Head of caudate nucleus (tissue), 42 donors: ENCODE data around the gene LRCH3.

Source experiments
- DNase-seq, 42 donors: peaks; one replicate each; pipeline versions ENCODE4 v3.0.0 to v3.0.0-alpha.2; 2020 to 2021; ENCODE audit warnings: mixed read lengths in 7 of 42
- intact Hi-C: fragments of 100-400 bp; cut with DNase I; formaldehyde crosslinking; loops from one replicate; pipeline ENCODE4 v1.15.0; 2022

Gene LRCH3

DNA sequence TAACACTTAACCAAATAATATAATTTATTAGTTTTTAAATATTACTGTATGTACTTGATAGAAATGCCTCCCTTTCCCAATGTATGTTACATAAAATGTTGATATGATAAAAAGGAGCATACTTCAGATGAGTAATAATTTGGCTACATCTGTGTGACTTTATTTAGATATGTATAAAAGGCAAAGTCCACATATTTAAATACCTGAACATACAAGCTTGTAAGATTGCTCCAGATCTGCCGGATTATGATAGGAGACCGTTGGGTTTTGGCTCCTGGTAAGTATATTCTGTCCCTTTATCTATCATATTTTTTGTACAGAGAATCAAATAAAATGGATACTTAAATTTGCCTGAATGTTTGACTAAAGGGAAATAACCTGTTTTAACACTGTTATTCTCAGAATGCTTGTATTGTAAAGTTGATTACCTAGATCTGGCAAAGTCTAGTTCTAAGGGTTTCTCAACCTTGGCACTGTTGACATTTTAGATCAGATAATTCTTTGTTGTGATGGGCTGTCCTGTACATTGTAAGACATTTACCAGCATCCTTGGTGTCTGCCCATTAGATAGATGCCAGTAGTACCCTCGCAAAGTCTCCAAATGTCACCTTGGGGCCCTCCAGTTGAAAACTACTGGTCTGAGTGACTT lies 38.5 kb downstream of the LRCH3 start:
- DNase-seq = no peak
- intact Hi-C loops = no loop called here

DNA sequence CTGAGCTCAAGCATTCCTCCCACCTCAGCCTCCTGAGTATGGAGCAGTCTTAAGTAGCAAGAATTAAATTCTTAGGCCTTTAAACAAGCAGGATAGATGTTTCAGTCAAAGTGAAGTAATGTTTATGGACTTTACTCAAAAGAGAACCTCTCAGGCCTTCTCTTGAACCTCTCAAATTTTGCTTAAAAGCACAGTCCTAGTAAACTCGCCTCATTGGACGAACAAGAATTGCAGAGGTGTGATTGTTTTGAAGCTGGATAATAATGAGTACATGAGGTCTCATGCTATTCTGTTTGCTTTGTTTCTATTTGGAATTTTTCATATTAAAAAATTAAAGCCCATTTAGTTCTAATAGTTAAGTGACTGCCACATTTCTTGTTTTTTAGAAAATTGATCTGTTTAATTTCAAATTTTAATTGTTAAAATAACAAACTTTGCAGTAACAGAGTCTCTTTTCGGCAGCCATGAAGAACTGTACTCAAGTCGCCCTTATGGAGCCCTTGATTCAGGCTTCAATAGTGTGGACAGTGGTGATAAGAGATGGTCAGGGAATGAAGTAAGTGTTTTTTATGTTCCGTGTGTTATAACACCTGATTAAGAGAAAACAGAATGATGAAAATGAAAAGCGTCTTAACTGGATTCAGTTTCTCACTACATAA lies 39.4 kb downstream of the LRCH3 start:
- no peak for DNase-seq

DNA sequence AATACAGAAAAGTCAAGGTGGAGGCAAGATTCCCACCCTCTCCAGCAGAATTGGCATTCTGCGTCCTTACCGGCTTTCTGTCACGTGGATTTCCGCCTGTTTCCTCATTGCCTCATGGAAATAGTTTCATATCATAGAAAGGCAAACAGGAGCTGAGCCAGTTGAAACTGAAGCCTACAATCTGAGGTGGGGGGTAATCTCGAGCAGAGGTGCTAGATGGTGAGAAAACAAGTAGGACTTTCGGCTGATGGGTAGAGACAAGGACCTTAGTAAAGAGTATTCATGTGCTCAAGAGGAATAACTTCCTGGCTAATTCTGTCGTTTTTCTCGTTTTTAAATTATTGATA lies 39.9 kb downstream of the LRCH3 start:
- no peak for DNase-seq
- intact Hi-C loops = no loop called here

More for the DNA sequence above, 39.4 kb downstream of the LRCH3 start:
- intact Hi-C loops = no loop called here

DNA sequence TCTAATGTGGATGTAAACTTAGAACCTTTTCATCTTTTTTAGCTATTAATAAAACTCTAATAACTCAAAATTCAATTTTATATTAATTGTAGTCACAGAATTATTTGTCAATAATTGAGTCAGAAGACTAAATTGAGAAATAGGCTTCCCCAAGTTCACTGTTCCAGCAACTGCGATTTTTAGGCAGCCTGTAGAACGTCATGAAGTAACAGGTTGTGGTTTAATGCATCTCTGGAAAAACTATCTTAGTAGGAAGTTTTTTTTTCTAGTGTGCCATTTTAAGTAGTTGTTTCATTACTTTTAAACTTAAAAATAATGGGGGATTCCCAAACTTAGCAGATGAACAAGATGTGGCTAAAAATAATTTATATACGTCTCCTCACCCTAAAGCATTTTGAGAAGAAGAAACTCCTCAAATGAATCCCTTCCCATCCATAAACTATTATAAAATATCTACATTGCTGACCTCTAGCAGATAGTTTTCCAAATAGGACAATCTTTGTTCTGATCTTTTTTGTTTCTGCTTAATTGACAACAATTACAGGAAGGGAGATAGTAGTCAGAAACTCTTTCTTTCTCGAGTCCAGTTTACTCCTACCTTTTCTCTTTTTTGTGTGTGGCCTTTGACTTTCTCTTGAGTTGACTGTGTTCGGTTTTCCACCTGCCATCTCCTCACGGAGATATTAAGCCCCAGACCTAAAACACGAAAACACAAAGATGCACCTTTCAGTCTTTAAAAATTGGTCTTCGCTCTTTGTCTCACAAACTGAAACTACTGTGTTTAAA lies 43.1 kb downstream of the LRCH3 start:
- no peak for DNase-seq
- intact Hi-C loops = no loop called here

DNA sequence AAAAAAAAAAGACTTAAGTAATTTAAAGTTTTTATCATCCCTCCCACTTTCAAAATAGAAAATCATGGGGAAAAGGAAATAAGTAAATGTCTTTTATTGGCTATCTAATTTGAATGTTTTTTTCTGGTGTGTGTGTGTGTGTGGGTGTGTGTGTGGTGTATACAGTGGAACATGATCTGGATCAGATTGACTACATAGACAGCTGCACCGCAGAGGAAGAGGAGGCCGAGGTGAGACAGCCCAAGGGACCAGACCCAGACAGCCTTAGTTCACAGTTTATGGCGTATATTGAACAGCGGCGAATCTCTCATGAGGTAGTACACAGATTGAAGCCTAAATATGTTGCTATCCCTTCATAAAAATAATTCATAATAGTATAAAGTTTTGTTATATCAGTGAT lies 44.5 kb downstream of the LRCH3 start:
- no peak for DNase-seq
- intact Hi-C loops = no loop called here

DNA sequence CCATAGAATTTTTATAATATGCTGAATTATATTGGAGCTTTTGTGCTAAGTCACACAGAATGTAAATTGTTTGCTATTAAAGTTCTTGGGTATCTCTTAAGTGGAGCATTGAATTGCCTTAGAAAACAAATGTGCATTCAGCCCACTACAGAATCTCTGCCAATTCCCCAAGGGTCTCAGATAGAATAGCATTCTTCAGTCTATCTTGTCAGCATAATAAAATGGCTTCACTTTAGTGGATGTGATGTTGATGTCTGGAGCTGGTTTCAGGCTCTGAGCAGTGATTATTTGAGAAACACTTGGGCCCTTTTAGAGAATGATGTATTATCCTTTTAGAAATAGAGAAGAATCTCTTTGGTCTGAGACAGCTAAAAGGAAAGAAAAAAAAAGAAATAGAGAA lies 45.2 kb downstream of the LRCH3 start:
- DNase-seq = no peak
- intact Hi-C loops = no loop called here

DNA sequence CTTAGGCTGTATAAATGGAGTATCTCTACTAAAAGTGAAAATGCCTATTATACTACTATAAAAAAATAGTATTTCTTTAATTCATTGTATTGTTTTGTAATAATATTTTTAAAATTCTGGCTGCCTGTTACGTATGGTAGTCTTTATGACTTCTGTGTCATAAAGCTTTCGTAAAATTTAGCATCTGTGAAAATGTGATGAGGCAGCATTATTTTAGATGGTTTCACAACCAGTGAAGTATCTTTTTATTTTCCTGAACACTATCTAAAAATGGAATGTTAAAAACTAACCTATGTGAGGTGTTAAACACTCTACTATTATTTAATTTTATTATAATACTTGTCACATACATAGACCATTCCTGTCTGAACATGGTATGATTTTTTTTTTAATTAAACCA lies 46.2 kb downstream of the LRCH3 start:
- intact Hi-C loops = no loop called here

DNA sequence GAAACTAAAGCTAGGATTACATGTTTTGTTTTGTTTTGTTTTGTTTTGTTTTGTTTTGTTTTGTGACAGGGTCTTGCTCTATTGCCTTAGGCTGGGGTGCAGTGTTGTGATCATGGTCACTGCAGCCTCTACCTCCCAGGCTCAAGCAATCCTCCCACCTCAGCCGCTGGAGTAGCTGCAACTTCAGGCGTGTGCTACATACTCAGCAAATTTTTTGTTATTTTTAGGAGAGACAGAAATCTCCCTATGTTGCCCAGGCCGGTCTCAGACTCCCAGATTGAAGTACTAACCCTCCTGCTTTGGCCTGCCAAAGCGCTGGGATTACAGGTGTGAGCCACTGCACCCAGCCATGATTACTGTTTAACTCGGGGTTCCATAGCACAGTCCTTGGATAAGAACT lies 50.7 kb downstream of the LRCH3 start:
- intact Hi-C loops = no loop called here
- no peak for DNase-seq

More for the DNA sequence above, 46.2 kb downstream of the LRCH3 start:
- DNase-seq = no peak

DNA sequence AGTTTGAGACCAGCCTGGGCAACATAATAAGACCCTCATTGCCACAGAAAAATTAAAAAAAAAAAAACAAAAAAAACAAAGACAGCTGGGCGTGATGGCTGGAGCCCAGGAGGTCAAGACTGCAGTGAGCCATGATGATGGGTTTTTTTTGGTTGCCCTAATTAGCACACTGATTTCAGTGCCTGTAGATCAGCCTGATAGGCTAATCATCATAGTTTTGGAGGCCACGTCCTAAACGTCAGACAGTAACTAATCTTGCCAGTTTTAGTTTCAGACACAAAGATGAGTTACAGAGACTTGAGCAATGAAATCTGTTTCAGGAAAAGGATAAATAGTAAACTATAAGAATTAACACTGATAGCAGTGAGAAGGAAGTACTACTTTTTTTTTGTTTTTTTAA lies 55.4 kb downstream of the LRCH3 start:
- intact Hi-C loops = no loop called here
- no peak for DNase-seq

DNA sequence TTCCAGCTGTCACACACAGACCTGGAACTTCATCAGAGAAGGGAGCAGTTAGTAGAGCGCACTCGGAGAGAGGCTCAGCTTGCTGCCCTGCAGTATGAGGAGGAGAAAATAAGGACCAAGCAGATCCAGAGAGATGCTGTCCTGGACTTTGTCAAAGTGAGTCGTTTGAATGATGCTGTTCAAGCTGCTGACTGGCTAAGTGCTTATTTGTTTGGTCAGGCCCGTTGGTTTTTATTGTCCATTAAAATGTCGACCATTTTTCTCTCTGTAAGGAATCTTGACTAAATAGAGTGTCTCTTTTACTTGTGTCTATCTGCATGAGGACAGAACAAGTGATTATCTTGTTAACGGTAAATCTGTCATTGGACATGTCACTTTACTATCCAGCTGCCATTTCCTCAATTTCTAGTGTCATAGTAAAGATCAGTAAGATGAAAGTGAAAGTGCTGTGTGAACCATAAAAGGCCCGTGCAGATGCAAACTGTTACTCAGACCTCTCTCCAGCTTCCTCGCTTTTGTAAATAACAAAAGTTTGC lies 56.9 kb downstream of the LRCH3 start:
- DNase-seq = peak in 8 of 42 donors; percentile 9 to 58 (median 13)
- intact Hi-C loops = no loop called here

DNA sequence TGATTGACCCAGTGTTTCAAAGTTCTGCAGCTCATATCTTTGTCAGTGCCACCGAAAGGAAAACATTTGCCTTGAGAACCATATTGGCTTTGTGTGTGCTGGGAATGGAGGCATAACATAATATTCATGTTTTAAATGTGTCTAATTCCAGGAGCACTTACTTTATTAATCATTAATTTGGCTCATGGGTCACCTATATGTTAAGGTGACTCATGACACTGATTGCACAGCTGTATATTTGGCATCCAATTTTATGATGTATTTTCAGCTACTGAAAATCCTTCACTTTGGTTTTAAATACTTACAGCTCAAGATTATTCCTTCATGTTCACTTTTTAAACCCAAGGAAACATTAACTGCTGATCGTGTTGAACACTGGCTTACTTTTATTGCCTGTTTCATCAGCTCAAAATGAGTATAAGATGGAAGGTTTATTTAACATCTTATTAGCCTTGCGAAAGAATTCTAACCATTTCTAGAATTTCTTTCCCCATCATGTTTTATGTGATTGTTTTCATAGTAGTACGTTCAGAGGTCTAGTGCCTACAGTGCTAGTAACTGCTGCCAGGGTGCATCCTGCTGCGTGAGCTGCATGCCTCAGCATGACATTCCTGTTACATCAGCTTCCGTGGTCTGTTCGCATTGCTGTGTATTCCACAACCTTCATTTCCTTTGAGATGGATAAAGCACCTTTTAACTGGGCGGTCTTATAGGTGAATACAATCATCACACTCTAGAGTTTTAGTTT lies 63.7 kb downstream of the LRCH3 start:
- intact Hi-C loops = no loop called here
- DNase-seq = no peak

DNA sequence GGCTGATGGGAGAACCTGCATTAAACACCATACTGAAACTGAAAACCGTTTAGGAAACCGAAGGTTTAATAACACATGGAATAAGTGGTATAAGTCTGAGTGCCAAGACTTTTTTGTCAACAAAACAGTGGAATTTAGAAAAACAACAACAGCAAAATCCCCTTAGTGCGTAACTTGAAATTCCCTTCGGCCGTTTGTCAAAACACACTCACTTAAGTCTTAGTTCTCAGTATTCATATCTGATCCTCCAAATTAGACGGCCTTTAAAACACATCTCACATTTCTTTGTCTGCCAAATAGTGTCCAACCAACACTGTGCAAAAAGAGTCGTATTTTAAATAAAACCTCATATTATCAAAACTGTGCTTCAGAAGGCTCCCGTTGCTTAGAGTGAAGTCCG lies 64.5 kb downstream of the LRCH3 start:
- intact Hi-C loops = no loop called here
- DNase-seq = no peak

DNA sequence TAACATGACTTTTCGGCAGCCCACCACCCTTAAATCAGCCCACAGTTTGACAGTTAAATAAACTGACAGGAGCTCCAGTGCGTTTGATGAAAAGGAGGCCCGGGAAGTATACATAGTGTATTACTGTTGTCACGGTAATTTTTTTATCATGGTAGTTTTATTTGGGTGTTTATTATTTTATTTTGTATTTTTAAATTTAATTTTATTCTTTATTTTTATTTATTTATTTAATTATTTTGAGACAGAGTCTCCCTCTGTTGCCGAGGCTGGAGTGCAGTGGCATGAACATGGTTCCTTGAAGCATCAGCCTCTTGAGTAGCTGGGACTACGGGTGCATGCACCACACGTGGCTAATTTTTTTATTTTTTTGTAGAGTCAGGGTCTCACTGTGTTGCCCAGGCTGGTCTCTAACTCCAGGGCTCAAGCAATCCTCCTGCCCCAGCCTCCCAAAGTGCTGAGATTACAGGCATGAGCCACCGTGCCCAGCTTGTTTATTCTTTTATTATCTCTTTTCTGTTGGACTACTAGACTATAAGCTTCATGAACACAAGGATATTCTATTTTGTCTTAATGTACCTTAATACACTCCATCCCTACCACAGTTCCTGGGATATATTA lies 65.3 kb downstream of the LRCH3 start:
- DNase-seq = no peak
- intact Hi-C loops = no loop called here

DNA sequence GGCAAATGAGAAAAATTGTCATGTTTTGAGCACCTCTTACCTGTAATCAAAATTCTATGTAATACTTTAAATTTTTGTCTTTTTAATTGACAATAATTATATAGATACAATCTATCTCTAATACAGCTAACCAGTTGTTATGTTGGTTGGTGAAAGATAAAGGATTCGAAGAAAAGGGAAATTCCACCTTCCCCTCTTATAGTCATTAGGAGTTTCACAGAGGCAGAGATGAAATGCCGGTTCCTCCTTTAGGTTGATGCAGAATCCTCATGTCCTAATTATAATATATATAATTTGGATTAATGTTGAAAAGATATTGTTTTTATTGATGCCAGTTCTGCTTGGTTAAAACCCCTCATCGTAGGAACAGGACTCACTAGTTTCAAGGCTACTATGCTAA lies 67.1 kb downstream of the LRCH3 start:
- no peak for DNase-seq
- intact Hi-C loops = no loop called here

DNA sequence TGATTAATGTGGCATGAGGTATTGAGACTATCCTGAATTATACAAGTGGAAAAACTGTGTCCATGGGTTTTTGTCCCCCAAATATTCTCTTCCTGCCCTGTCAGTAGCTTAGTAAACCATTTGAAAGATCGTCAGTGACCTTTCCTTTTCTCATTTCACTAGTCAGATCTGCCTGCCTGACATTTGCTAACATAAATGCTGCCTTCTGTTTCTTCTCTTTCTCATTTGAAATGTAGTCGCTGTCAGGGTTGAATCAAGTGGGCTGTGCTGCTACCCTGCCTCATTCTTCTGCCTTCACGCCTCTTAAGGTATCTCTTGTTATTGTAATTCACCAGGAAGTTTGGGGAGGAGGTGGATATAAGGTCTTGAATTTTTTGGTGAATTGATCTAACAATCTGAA lies 67.5 kb downstream of the LRCH3 start:
- no peak for DNase-seq
- intact Hi-C loops = no loop called here

DNA sequence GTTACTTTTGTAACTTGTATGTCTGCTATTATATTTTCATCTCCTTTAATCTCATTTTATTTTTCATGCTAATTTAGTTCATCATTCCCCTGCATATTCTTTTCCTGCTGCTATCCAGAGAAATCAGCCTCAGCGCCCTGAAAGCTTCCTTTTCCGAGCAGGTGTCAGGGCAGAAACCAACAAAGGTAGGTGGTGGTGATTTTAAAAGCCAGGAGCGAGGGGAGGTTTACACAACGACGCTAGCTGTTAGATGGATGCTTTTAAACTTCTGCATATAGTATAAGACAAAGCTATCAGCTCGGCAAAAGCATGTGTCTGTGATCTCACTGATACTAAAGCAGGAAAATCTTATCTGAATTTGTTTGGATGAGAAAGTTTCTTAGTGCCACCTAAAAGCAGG lies 75.0 kb downstream of the LRCH3 start:
- DNase-seq = no peak
- intact Hi-C loops = no loop called here

DNA sequence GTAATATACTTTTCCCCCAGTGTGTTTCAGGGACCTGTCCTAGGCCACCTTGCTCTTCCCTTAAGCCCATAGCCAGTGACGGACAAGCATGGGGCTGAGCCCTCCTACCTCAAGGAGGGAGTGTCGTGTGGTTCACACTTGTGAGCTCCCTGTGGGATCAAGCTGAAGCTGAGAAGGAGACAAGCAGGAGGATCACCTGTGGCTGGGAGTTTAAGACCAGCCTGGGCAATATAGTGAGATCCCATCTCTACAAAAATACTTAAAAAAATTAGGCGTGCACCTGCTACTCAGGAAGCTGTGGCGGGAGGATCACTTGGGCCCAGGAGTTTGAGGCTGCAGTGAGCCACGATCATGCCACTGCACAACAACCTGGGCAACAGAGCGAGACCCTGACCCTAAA lies 82.3 kb downstream of the LRCH3 start:
- DNase-seq = no peak
- intact Hi-C loops = no loop called here

DNA sequence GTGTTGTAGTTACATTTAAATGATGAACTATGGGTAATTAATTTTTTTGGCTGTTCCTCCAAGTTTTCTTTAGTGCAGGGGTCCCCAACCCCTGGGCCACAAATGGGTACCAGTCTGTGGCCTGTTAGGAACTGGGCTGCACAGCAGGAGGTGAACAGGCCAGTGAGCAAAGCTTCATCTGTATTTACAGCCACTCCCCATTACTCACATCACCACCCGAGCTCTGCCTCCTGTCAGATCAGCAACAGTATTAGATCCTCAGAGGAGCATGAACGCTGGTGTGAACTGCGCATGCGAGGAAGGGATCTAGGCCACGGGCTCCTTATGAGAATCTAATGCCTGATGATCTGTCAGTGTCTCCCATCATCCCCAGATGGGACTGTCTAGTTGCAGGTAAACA lies 83.0 kb downstream of the LRCH3 start:
- DNase-seq = no peak
- intact Hi-C loops = no loop called here

DNA sequence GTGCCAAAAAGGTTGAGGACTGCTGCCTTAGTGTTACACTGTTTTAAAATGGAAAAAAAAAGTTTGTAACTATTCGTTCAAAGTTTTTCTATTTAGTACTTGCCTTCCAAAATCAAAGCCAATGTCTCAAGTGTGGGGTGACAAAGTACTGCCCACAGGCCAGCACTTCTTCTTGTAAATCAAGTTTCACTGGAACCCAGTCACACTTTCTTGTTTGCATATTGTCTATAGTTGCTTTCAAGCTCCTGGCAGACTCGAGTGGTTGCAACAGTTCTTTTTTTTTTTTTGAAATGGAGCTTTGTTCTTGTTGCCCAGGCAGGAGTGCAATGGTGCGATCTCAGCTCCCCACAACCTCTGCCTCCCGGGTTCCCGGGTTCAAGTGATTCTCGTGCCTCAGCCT lies 83.6 kb downstream of the LRCH3 start:
- intact Hi-C loops = no loop called here
- peak in 3 of 42 donors; percentile 7 to 44 (median 16) for DNase-seq
